Measurements from ENCODE around the gene ABCC1. TPM values are rescaled to one million over a fixed set of nuclear protein-coding genes. Genes with fewer than 3 reads are reported as not detected.

Gene ABCC1
- polyA plus RNA-seq, 1 donor (not counting 4 experiments of a cell fraction or from before 2014, with no cell fraction given), result 19.4 TPM

GRCh38 chr16:16019488-16019887, 70.1 kb downstream of the ABCC1 start:
- Histone ChIP-seq H3K9ac (ENCODE audit: control insufficient read depth, extremely low read depth, insufficient read depth, low read length) (no peak overlapping the region), H3K79me2 (ENCODE audit: control insufficient read depth, insufficient read depth, low read length) (peaks cover 3% of the 10 kb centered on the region)
- FAIRE-seq, result no peak

GRCh38 chr16:16020291-16020690, 70.9 kb downstream of the ABCC1 start:
- H3K9me1 ChIP-seq (ENCODE audit: control insufficient read depth, extremely low read depth, insufficient read depth, low read length), result peaks cover 4% of the 10 kb centered on the region
- peaks cover 21% of the 10 kb centered on the region for H3K4me1 ChIP-seq (ENCODE audit: control insufficient read depth, extremely low read depth, insufficient read depth, low read length)
- peaks cover 3% of the 10 kb centered on the region for H3K79me2 ChIP-seq (ENCODE audit: control insufficient read depth, insufficient read depth, low read length)
- no peak overlapping the region for H3K27ac ChIP-seq (ENCODE audit: control insufficient read depth, insufficient read depth, low read length)
- H3K9ac ChIP-seq (ENCODE audit: control insufficient read depth, extremely low read depth, insufficient read depth, low read length), result no peak overlapping the region
- H3K4me2 ChIP-seq (ENCODE audit: control insufficient read depth, extremely low read depth, insufficient read depth, low read depth, low read length), result no peak overlapping the region
- peaks cover 3 to 26% of the 10 kb centered on the region in 2 experiments for H3K36me3 ChIP-seq (ENCODE audit: control insufficient read depth in 2 of 2, extremely low read depth in 1 of 2, insufficient read depth in 2 of 2, low read length in 2 of 2)
- H4K20me1 ChIP-seq (ENCODE audit: control insufficient read depth, extremely low read depth, insufficient read depth, low read length), result peaks cover 7% of the 10 kb centered on the region
- no peak for DNase-seq (ENCODE audit: low read depth, low spot score)
- TF ChIP-seq CTCF (optimal IDR thresholded peaks at IDR 0.05 in 1 of 3, IDR thresholded peaks at IDR 0.05 in 1 of 3, conservative IDR thresholded peaks at IDR 0.05 in 1 of 3; ENCODE audit: extremely low read depth in 1 of 3, insufficient read depth in 2 of 3, low read length in 3 of 3) (no peak), EZH2 (IDR thresholded peaks at IDR 0.05; ENCODE audit: low read length) (no peak)
- no peaks in the 10 kb centered on the region for H3K9me3 ChIP-seq (ENCODE audit: control insufficient read depth, low read depth, low read length)
- dilution Hi-C loops (cut with MboI; ENCODE audit: extremely low pct_ligation_motif_present, low sequenced_read_pairs), result no loop called here
- no peak for FAIRE-seq
- H2AFZ ChIP-seq (ENCODE audit: control insufficient read depth, low read length), result no peak overlapping the region
- no peaks in the 10 kb centered on the region for H3K27me3 ChIP-seq (ENCODE audit: control insufficient read depth, extremely low read depth, insufficient read depth, low read length)
- no peak overlapping the region for H3K4me3 ChIP-seq (ENCODE audit: control insufficient read depth in 2 of 3, extremely low read depth in 1 of 3, insufficient read depth in 2 of 3, low read depth in 1 of 3, low read length in 3 of 3)

More at GRCh38 chr16:16019488-16019887, 70.1 kb downstream of the ABCC1 start:
- no peak for DNase-seq (ENCODE audit: low read depth, low spot score)
- peaks cover 21% of the 10 kb centered on the region for H3K4me1 ChIP-seq (ENCODE audit: control insufficient read depth, extremely low read depth, insufficient read depth, low read length)
- no peak overlapping the region for H3K27ac ChIP-seq (ENCODE audit: control insufficient read depth, insufficient read depth, low read length)
- H3K4me2 ChIP-seq (ENCODE audit: control insufficient read depth, extremely low read depth, insufficient read depth, low read depth, low read length), result no peak overlapping the region
- peaks cover 4% of the 10 kb centered on the region for H3K9me1 ChIP-seq (ENCODE audit: control insufficient read depth, extremely low read depth, insufficient read depth, low read length)
- no peak overlapping the region for H2AFZ ChIP-seq (ENCODE audit: control insufficient read depth, low read length)
- H3K9me3 ChIP-seq (ENCODE audit: control insufficient read depth, low read depth, low read length), result no peaks in the 10 kb centered on the region
- no peak overlapping the region for H3K4me3 ChIP-seq (ENCODE audit: control insufficient read depth in 2 of 3, extremely low read depth in 1 of 3, insufficient read depth in 2 of 3, low read depth in 1 of 3, low read length in 3 of 3)
- peaks cover 7% of the 10 kb centered on the region for H4K20me1 ChIP-seq (ENCODE audit: control insufficient read depth, extremely low read depth, insufficient read depth, low read length)
- H3K36me3 ChIP-seq (ENCODE audit: control insufficient read depth in 2 of 2, extremely low read depth in 1 of 2, insufficient read depth in 2 of 2, low read length in 2 of 2), result peaks cover 8 to 27% of the 10 kb centered on the region in 2 experiments
- dilution Hi-C loops (cut with MboI; ENCODE audit: extremely low pct_ligation_motif_present, low sequenced_read_pairs), result no loop called here
- H3K27me3 ChIP-seq (ENCODE audit: control insufficient read depth, extremely low read depth, insufficient read depth, low read length), result no peaks in the 10 kb centered on the region
- no peak for TF ChIP-seq EZH2 (IDR thresholded peaks at IDR 0.05; ENCODE audit: low read length)
- no peak for TF ChIP-seq CTCF (optimal IDR thresholded peaks at IDR 0.05 in 1 of 3, IDR thresholded peaks at IDR 0.05 in 1 of 3, conservative IDR thresholded peaks at IDR 0.05 in 1 of 3; ENCODE audit: extremely low read depth in 1 of 3, insufficient read depth in 2 of 3, low read length in 3 of 3)
